PC-3 (cell line): Measurements from ENCODE around the gene SLC19A2. TPM values are rescaled to one million over a fixed set of nuclear protein-coding genes. Genes with fewer than 3 reads are reported as not detected.

ENCODE experiments used
- ATAC-seq: fragments of 200-7000 bp; cut with Tn5 transposase; 2 replicates; pipeline ENCODE4 v1.9.1; 2020; ENCODE audit warnings: mild to moderate bottlenecking, moderate library complexity
- BruUV-seq: library from RNA; stranded (reverse); fragments of 400-500 nt; replicated peaks from 2 replicates; lab custom pipeline; 2021; lab: Mats Ljungman, UMichigan
- CTCF ChIA-PET: fragments of 300-600 bp; sonication (Branson Sonifier 250); formaldehyde crosslinking; loops from one replicate; lab custom pipeline; 2022; ENCODE audit warnings: antibody characterized with exemption; lab: Charles Lee
- POLR2A ChIA-PET: fragments of 300-600 bp; sonication (Branson Sonifier 250); formaldehyde crosslinking; loops from one replicate; lab custom pipeline; 2022; ENCODE audit warnings: antibody characterized with exemption; ENCODE audit not compliant: unreplicated experiment; lab: Charles Lee
- DNase-seq: peaks from one replicate; pipeline ENCODE4 v3.0.0-alpha.2; 2015
- H2AFZ ChIP-seq: fragments of 300-600 bp; sonication (generic); 2 replicates; pipeline ENCODE4 v1.6.0; 2016; ENCODE audit warnings: antibody characterized with exemption, low read length
- H3F3A ChIP-seq: fragments of 300-600 bp; sonication (generic); one replicate; pipeline ENCODE4 v1.6.0; 2017; ENCODE audit warnings: antibody characterized with exemption, low read length, control low read depth, mild to moderate bottlenecking; ENCODE audit not compliant: unreplicated experiment
- H3K27ac ChIP-seq: fragments of 300-600 bp; sonication (generic); 2 replicates; pipeline ENCODE4 v1.5.1; 2016; ENCODE audit warnings: mild to moderate bottlenecking, low read length
- H3K27me3 ChIP-seq: fragments of 300-600 bp; sonication (generic); 2 replicates; pipeline ENCODE4 v1.6.1; 2016; ENCODE audit warnings: low read length, mixed read lengths
- H3K36me3 ChIP-seq: fragments of 300-600 bp; sonication (generic); 2 replicates; pipeline ENCODE4 v1.6.1; 2016; ENCODE audit warnings: low read depth, mixed run types, low read length, mixed read lengths
- H3K4me1 ChIP-seq: fragments of 300-600 bp; sonication (generic); 2 replicates; pipeline ENCODE4 v1.5.1; 2016; ENCODE audit warnings: low read length; ENCODE audit not compliant: insufficient read depth
- H3K4me2 ChIP-seq: fragments of 300-600 bp; sonication (generic); 2 replicates; pipeline ENCODE4 v1.6.0; 2016; ENCODE audit warnings: low read length
- H3K4me3 ChIP-seq: fragments of 300-600 bp; sonication (generic); 2 replicates; pipeline ENCODE4 v1.5.1; 2016; ENCODE audit warnings: mild to moderate bottlenecking, low read length, mixed read lengths
- H3K79me2 ChIP-seq: fragments of 300-600 bp; sonication (generic); 2 replicates; pipeline ENCODE4 v1.6.1; 2017; ENCODE audit warnings: low read length, mixed read lengths
- H3K9ac ChIP-seq: fragments of 300-600 bp; sonication (generic); 2 replicates; pipeline ENCODE4 v1.6.0; 2016; ENCODE audit warnings: mild to moderate bottlenecking, low read length
- H3K9me2 ChIP-seq: fragments of 300-600 bp; sonication (generic); replicated peaks from 2 replicates; pipeline ENCODE4 v1.6.1; 2016; ENCODE audit warnings: mixed run types, low read length, mixed read lengths
- H3K9me3 ChIP-seq: fragments of 300-600 bp; sonication (generic); 2 replicates; pipeline ENCODE4 v1.6.1; 2016; ENCODE audit warnings: low read length, mixed read lengths
- H4K20me1 ChIP-seq: fragments of 300-600 bp; sonication (generic); 2 replicates; pipeline ENCODE4 v1.6.1; 2016; ENCODE audit warnings: low read length, mixed read lengths
- EZH2 ChIP-seq: fragments of 300-600 bp; sonication (generic); IDR thresholded peaks from one replicate; pipeline ENCODE4 v1.6.1; 2017; ENCODE audit warnings: antibody characterized with exemption, mild to moderate bottlenecking, low read length; ENCODE audit not compliant: unreplicated experiment
- EZH2phosphoT487 ChIP-seq: fragments of 300-600 bp; sonication (generic); IDR thresholded peaks from 2 replicates; pipeline ENCODE4 v1.6.1; 2018; ENCODE audit warnings: mild to moderate bottlenecking, antibody characterized with exemption, low read length, borderline replicate concordance
- intact Hi-C: fragments of 100-400 bp; cut with micrococcal nuclease; formaldehyde crosslinking; loops from 2 replicates; pipeline ENCODE4 v1.9.0; 2023
- total RNA-seq: library from RNA; depleted of rRNA; stranded (reverse); fragments of >200 nt; gene quantifications from 2 replicates; pipeline ENCODE4 v1.2.3, GENCODE V29; 2014
- TF ChIP-seq, protein P1 (sequence below): fragments of 300-600 bp; sonication (generic); conservative IDR thresholded peaks from 2 replicates; pipeline ENCODE4 v1.5.1; 2017; ENCODE audit warnings: antibody characterized with exemption, low read depth, mild to moderate bottlenecking, low read length

Gene SLC19A2
- total RNA-seq, 1 experiment from 2014 or later = 11.0 TPM

DNA sequence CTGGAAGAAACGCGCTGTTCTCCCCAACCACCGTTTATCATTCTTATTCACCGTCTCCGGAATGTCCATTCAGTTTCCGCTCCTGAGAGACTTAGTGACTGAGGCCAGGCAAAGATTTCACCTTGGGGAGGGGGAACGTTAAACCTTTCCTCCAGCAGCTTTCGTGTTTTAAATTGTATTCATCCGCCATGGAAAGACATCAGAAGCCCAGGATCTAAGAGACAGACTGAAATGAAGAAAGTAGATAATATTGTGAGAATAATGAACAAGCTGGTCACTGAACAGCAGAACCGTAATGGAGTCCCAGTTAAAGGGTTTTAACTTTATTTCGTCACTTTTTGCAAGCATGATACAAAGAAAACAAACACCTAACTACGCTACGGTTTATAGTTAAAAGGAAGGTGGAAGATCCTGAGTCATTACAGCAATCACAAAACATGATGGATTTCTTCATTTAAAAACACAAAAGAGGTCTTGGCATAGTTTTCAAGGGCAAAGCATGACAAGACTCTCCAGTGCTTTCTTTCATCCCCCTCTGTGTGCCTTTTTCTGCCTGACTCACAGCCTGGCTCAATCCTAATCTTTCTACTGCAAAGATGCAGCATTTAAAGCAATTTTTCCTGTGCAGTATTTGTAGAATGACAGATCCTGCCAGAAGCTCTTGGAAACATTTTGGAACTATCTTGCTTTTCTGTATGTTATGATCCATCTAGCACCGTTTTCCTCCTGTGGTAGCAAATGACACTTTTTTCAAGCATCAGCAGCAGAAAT lies 722 bp upstream of the SLC19A2 start:
- DNase-seq = peak; percentile 42

DNA sequence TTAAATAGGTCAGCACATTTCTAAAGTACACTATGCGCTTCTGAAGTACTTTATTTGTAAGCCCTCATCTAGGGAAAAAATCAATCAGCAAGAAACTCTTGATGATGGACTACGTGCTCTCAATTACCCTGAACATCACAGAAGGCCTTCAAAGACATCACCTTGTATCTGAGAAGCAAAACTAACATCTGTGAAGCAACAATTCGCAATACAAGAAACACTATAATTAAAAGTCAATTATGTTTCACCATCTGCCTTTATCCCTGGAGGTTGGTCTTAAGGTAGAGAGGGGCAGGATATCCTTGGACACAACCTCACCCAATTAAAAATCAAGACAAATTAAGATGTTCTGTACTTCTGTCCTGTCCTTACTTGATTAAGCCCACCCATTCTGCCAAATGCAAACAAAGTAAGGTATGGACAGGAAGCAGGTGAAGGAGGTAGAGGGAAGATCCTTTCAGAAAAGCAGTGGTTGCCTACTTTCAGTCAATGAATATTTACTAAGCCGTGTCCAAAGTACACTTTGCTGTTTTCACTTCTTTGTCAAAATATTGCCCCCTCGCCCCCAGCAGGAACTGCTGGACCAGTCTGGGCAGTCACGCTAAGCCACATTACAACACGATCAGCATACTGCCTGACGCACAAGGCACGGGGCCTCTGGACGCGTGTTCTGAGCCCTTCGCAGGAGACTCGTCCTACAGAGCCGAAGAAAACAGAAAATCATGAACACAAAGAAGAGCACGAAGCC lies 887 bp downstream of the SLC19A2 start:
- Histone ChIP-seq H3K9ac (peak overlapping the region; percentile 77), H4K20me1 (0 out of 2 replicates have a peak, but pooled peaks cover 11% of the 10 kb centered on the region), H3K36me3 (no peaks in the 10 kb centered on the region), H3K9me2 (no peaks in the 10 kb centered on the region), H3K79me2 (peaks cover 54% of the 10 kb centered on the region), H3K27ac (peak overlapping the region; percentile 76), H3K4me2 (peak overlapping the region; percentile 88), H3K4me1 (peaks cover 48% of the 10 kb centered on the region), H3K4me3 (peak overlapping the region; percentile 76), H3K9me3 (no peaks in the 10 kb centered on the region), H2AFZ (peak overlapping the region; percentile 76), H3F3A (no peaks in the 10 kb centered on the region), H3K27me3 (no peaks in the 10 kb centered on the region)
- peak; percentile 18 for ATAC-seq
- intact Hi-C loops = loop anchor here (1.0 to 10.0 kb wide), 3 partner anchors 61 to 310 kb away; partner anchors contain the start of genes BLZF1, METTL18 and NME7
- CTCF ChIA-PET = no interaction called here
- TSS peak; percentile 35 for BruUV-seq
- POLR2A ChIA-PET = no interaction called here
- peak; percentile 57 for DNase-seq
- TF ChIP-seq, protein P1, sequence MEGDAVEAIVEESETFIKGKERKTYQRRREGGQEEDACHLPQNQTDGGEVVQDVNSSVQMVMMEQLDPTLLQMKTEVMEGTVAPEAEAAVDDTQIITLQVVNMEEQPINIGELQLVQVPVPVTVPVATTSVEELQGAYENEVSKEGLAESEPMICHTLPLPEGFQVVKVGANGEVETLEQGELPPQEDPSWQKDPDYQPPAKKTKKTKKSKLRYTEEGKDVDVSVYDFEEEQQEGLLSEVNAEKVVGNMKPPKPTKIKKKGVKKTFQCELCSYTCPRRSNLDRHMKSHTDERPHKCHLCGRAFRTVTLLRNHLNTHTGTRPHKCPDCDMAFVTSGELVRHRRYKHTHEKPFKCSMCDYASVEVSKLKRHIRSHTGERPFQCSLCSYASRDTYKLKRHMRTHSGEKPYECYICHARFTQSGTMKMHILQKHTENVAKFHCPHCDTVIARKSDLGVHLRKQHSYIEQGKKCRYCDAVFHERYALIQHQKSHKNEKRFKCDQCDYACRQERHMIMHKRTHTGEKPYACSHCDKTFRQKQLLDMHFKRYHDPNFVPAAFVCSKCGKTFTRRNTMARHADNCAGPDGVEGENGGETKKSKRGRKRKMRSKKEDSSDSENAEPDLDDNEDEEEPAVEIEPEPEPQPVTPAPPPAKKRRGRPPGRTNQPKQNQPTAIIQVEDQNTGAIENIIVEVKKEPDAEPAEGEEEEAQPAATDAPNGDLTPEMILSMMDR = no peak
- TF ChIP-seq EZH2 = no peak
- TF ChIP-seq EZH2phosphoT487 = no peak

More for the DNA sequence above, 722 bp upstream of the SLC19A2 start:
- 0 out of 2 replicates have a peak, but pooled peaks cover 11% of the 10 kb centered on the region for H4K20me1 ChIP-seq
- H3K36me3 ChIP-seq = no peaks in the 10 kb centered on the region
- no peaks in the 10 kb centered on the region for H3F3A ChIP-seq
- peak overlapping the region; percentile 76 for H3K27ac ChIP-seq
- peak overlapping the region; percentile 76 for H3K4me3 ChIP-seq
- CTCF ChIA-PET = interaction anchor here (0.6 to 1.4 kb wide), 4 partner anchors 13 to 246 kb away, joined by 3 to 5 read pairs (median 3); no protein-coding TSS in a partner anchor
- H3K4me1 ChIP-seq = peaks cover 45% of the 10 kb centered on the region
- H3K9me3 ChIP-seq = no peaks in the 10 kb centered on the region
- H3K4me2 ChIP-seq = peak overlapping the region; percentile 88
- ATAC-seq = 0 out of 2 replicates have a peak, but pooled peaks have one; percentile 0
- POLR2A ChIA-PET = interaction anchor here (0.5 to 1.0 kb wide), 4 partner anchors 25 to 1046 kb away, joined by 3 to 6 read pairs (median 4); partner anchors contain the start of gene GORAB
- TF ChIP-seq EZH2phosphoT487 (no peak), EZH2 (no peak)
- TF ChIP-seq, protein P1 = no peak
- H3K27me3 ChIP-seq = no peaks in the 10 kb centered on the region
- H2AFZ ChIP-seq = peak overlapping the region; percentile 79
- intact Hi-C loops = loop anchor here (1.0 to 10.0 kb wide), 6 partner anchors 13 to 308 kb away; partner anchors contain the start of genes BLZF1, METTL18 and NME7
- H3K9ac ChIP-seq = peak overlapping the region; percentile 77
- peaks cover 40% of the 10 kb centered on the region for H3K79me2 ChIP-seq
- no peaks in the 10 kb centered on the region for H3K9me2 ChIP-seq
- TSS peak; percentile 91 for BruUV-seq
